Esophagus muscularis mucosa (tissue), 4 donors: ENCODE measurements around the gene NR2C2AP. TPM values are rescaled to one million over a fixed set of nuclear protein-coding genes. Genes with fewer than 3 reads are reported as not detected.

Experiments
- DNase-seq: peaks from one replicate; pipeline ENCODE4 v3.0.0-alpha.2; 2017; ENCODE audit errors: extremely low spot score
- H3K27ac ChIP-seq, 4 donors: fragments of 200-600 bp; sonication (generic); replicated peaks in 1 of 4; 1 replicate in 3 of 4; 2 replicates in 1 of 4; pipeline ENCODE4 v1.5.1; 2016 to 2019; ENCODE audit warnings: mild to moderate bottlenecking in 1 of 4
- H3K27me3 ChIP-seq, 4 donors: fragments of 200-600 bp; sonication (generic); one replicate each; pipeline versions ENCODE4 v1.5.1 to v1.6.0; 2016 to 2019
- H3K36me3 ChIP-seq, 4 donors: fragments of 200-600 bp; sonication (generic); one replicate each; pipeline ENCODE4 v1.5.1; 2016 to 2019
- H3K4me1 ChIP-seq, 4 donors: fragments of 200-600 bp; sonication (generic); one replicate each; pipeline ENCODE4 v1.5.1; 2016 to 2019
- H3K4me3 ChIP-seq, 4 donors: fragments of 200-600 bp; sonication (generic); 1 replicate in 2 of 4; 2 replicates in 2 of 4; pipeline ENCODE4 v1.5.1; 2016 to 2019; ENCODE audit warnings: mild to moderate bottlenecking in 4 of 4, moderate library complexity in 1 of 4
- H3K9me3 ChIP-seq, 4 donors: fragments of 200-600 bp; sonication (generic); 1 replicate in 3 of 4; 2 replicates in 1 of 4; pipeline ENCODE4 v1.5.1; 2016 to 2019
- CTCF ChIP-seq, 3 experiments: fragments of 200-600 bp in 2 of 3; fragments of 450-650 bp in 1 of 3; sonication (generic) in 2 of 3; IDR thresholded peaks; one replicate each; pipeline ENCODE4 v1.5.1; 2017 to 2019; ENCODE audit warnings: antibody characterized with exemption in 3 of 3, mild to moderate bottlenecking in 2 of 3, moderate library complexity in 1 of 3
- EP300 ChIP-seq: sonication (generic); formaldehyde crosslinking; IDR thresholded peaks from one replicate; pipeline ENCODE4 v1.6.1; 2017; ENCODE audit warnings: antibody characterized with exemption
- POLR2A ChIP-seq: fragments of 450-650 bp; IDR thresholded peaks from one replicate; pipeline ENCODE4 v1.6.1; 2017; ENCODE audit warnings: antibody characterized with exemption, moderate library complexity, mild to moderate bottlenecking, low read depth
- POLR2AphosphoS5 ChIP-seq, 2 donors: sonication (generic); formaldehyde crosslinking; IDR thresholded peaks; one replicate each; pipeline ENCODE4 v1.6.1; 2017; ENCODE audit warnings: antibody characterized with exemption in 2 of 2
- WGBS: methylation state at CpG from one replicate; pipeline ENCODE4 v1.1.5; 2018; 5-methylcytosine and 5-hydroxymethylcytosine counted together
- intact Hi-C: fragments of 100-400 bp; cut with DNase I; formaldehyde crosslinking; loops from one replicate; pipeline ENCODE4 v1.15.1; 2023
- total RNA-seq, 4 donors: library from RNA; depleted of rRNA; stranded (reverse); fragments of >200 nt; gene quantifications; one replicate each; pipeline versions ENCODE4 v1.1.0 to v1.2.1, GENCODE V29; 2016

Gene NR2C2AP
- total RNA-seq, 4 donors from 2014 or later: 10.0 to 18.0 (median 16.5) TPM

- WGBS: 89% methylated on average over 13 of the region's 21 CpGs
- H3K27me3 ChIP-seq: peaks cover 0 to 78% (median 2%) of the 10 kb centered on the region in 4 donors
- H3K9me3 ChIP-seq: no peaks in the 10 kb centered on the region
- H3K27ac ChIP-seq: no peak overlapping the region
- TF ChIP-seq CTCF (IDR thresholded peaks at IDR 0.05): no peak
- no peak for TF ChIP-seq POLR2AphosphoS5 (IDR thresholded peaks at IDR 0.05)
- no peak for TF ChIP-seq POLR2A
- TF ChIP-seq EP300: no peak
- DNase-seq: no peak
- H3K4me3 ChIP-seq: no peak overlapping the region
- H3K36me3 ChIP-seq: no peaks in the 10 kb centered on the region
- no peaks in the 10 kb centered on the region for H3K4me1 ChIP-seq
- intact Hi-C loops: no loop called here
Observed at GRCh38 chr19:19218911-19219310, 15.7 kb upstream of the NR2C2AP start.

DNA sequence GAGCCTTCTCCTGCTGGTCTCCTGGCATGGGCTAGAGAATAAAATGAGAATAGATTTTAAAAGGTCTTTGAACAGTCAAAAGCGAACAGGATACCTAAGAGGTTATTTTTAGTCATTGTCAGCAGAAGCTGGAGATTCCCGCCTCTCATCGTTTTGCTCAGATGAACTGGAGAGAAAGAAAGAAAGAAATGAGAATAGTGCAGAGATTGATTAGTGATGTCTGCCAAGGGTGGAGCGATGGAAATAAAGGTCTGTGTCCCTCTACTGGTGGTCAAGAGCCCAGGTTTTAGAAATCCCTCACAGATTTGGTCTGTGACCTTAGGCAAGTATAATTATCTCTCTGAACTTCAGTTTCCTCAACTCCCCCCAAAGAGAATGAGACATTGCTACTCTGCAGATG, 13.9 kb upstream of the NR2C2AP start:
- no peak for TF ChIP-seq POLR2A
- no peak for TF ChIP-seq CTCF (IDR thresholded peaks at IDR 0.05)
- no peak for TF ChIP-seq POLR2AphosphoS5 (IDR thresholded peaks at IDR 0.05)
- TF ChIP-seq EP300: no peak
- 62% methylated on average over 4 of the region's 4 CpGs for WGBS
- no peak overlapping the region for H3K4me3 ChIP-seq
- H3K27ac ChIP-seq: no peak overlapping the region
- no peaks in the 10 kb centered on the region for H3K36me3 ChIP-seq
- intact Hi-C loops: no loop called here
- no peaks in the 10 kb centered on the region for H3K9me3 ChIP-seq
- peaks cover 0 to 84% (median 10%) of the 10 kb centered on the region in 4 donors for H3K27me3 ChIP-seq
- no peak for DNase-seq
- no peaks in the 10 kb centered on the region for H3K4me1 ChIP-seq

- peaks cover 6 to 86% (median 19%) of the 10 kb centered on the region in 4 donors for H3K27me3 ChIP-seq
- H3K4me1 ChIP-seq: peaks cover 0 to 5% (median 0%) of the 10 kb centered on the region in 4 donors
- H3K27ac ChIP-seq: no peak overlapping the region
- 79% methylated on average over 4 of the region's 4 CpGs for WGBS
- H3K36me3 ChIP-seq: no peaks in the 10 kb centered on the region
- no peak overlapping the region for H3K4me3 ChIP-seq
- no peak for TF ChIP-seq EP300
- no peak for TF ChIP-seq POLR2AphosphoS5 (IDR thresholded peaks at IDR 0.05)
- no peak for TF ChIP-seq CTCF (IDR thresholded peaks at IDR 0.05)
- TF ChIP-seq POLR2A: no peak
- DNase-seq: no peak
- intact Hi-C loops: no loop called here
- H3K9me3 ChIP-seq: no peaks in the 10 kb centered on the region
Observed at GRCh38 chr19:19215792-19216191, 12.6 kb upstream of the NR2C2AP start.

DNA sequence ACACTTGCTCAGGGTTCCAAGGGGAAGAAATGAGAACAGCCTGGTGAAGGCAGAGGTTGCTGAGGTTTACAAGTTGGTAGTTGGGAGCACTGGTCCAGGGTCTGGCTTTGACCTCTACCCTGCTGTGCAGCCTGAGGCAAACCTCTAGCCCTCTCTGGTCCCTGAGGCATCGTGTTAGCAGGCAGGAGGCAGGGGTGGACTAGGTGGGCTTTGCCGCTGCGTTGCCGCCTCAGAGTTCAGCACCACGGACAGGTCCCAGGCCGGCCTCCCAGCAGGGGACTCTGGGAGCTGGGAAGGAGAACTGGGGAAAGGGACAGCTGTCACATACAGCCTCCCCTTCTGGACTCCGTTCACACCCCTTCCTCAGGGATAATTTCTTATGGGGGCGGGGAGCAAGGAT, 11.7 kb upstream of the NR2C2AP start:
- no peak overlapping the region for H3K27ac ChIP-seq
- H3K36me3 ChIP-seq: no peaks in the 10 kb centered on the region
- intact Hi-C loops: no loop called here
- H3K9me3 ChIP-seq: no peaks in the 10 kb centered on the region
- H3K4me1 ChIP-seq: peaks cover 0 to 5% (median 0%) of the 10 kb centered on the region in 4 donors
- H3K4me3 ChIP-seq: no peak overlapping the region
- no peak for TF ChIP-seq POLR2A
- TF ChIP-seq EP300: no peak
- no peak for TF ChIP-seq CTCF (IDR thresholded peaks at IDR 0.05)
- TF ChIP-seq POLR2AphosphoS5 (IDR thresholded peaks at IDR 0.05): no peak
- peaks cover 6 to 92% (median 19%) of the 10 kb centered on the region in 4 donors for H3K27me3 ChIP-seq
- 4% methylated on average over 8 of the region's 8 CpGs for WGBS
- no peak for DNase-seq

DNA sequence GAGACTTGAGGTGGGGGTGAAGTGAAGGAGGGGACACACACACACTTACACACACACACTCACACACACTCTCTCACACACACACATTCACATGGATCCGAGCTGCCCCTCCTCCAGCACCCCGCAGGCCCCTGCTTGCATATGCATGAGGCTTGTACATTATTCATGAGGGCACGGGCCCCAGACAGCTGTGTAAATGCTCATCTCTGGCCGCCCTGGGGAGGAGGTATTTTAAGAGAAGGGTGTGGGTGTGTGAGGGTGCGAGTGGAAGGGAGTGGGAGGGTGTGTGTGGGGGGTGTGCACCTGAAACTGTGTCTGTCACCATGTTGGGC, 10.9 kb upstream of the NR2C2AP start:
- H3K36me3 ChIP-seq: no peaks in the 10 kb centered on the region
- 3% methylated on average over 5 of the region's 5 CpGs for WGBS
- H3K27ac ChIP-seq: no peak overlapping the region
- TF ChIP-seq CTCF (IDR thresholded peaks at IDR 0.05): no peak
- no peak for TF ChIP-seq POLR2AphosphoS5 (IDR thresholded peaks at IDR 0.05)
- no peak for TF ChIP-seq POLR2A
- TF ChIP-seq EP300: no peak
- intact Hi-C loops: no loop called here
- peaks cover 0 to 5% (median 0%) of the 10 kb centered on the region in 4 donors for H3K4me1 ChIP-seq
- H3K4me3 ChIP-seq: no peak overlapping the region
- no peak for DNase-seq
- H3K27me3 ChIP-seq: peaks cover 6 to 98% (median 19%) of the 10 kb centered on the region in 4 donors
- no peaks in the 10 kb centered on the region for H3K9me3 ChIP-seq
